GM18861 (cell line): ENCODE results near the gene HSPA14.
A peak's percentile ranks its signal among the peaks of the same experiment; 100 is the strongest.
"Not testable (repeated sequence)": the region's sequence is repeated elsewhere in the genome, so short reads cannot be mapped to it uniquely, and the experiment has no call there.

Source experiments
- ATAC-seq: cut with Tn5 transposase; IDR thresholded peaks from one replicate; pipeline ENCODE4 v1.9.1; 2021; ENCODE audit not compliant: unreplicated experiment

HSPA14 gene

GRCh38 chr10:14837757-14838581 lies at the start of gene HSPA14, which contains the start of the genes CDNF and MSANTD7:
HSPA14 (plus strand) TSS chr10:14838306; CDS start chr10:14838403, 97 bp downstream.
CDNF (minus strand) TSS chr10:14838037; CDS start chr10:14837946, 91 bp downstream.
MSANTD7 (plus strand) TSS chr10:14838306; CDS start chr10:14842285, 3,979 bp downstream.
- ATAC-seq, result peak; percentile 88

- ATAC-seq, result no peak
Observed at GRCh38 chr10:14798636-14799035, 39.5 kb upstream of the HSPA14 start.

GRCh38 chr10:14800397-14800796 lies 37.7 kb upstream of the HSPA14 start:
- no peak for ATAC-seq

GRCh38 chr10:14801723-14802122 lies 36.4 kb upstream of the HSPA14 start:
- ATAC-seq, result no peak

GRCh38 chr10:14803827-14804226 lies 34.3 kb upstream of the HSPA14 start:
- ATAC-seq, result peak; percentile 45

GRCh38 chr10:14806318-14806717 lies 31.8 kb upstream of the HSPA14 start:
- no peak for ATAC-seq

- ATAC-seq, result no peak
Observed at GRCh38 chr10:14810969-14811953, 26.8 kb upstream of the HSPA14 start.

- no peak for ATAC-seq
Observed at GRCh38 chr10:14812271-14812670, 25.8 kb upstream of the HSPA14 start.

GRCh38 chr10:14815681-14816080 lies 22.4 kb upstream of the HSPA14 start:
- ATAC-seq, result no peak

GRCh38 chr10:14816717-14817116 lies 21.4 kb upstream of the HSPA14 start:
- ATAC-seq, result not testable (repeated sequence)

- no peak for ATAC-seq
Observed at GRCh38 chr10:14820010-14820774, 17.9 kb upstream of the HSPA14 start.

GRCh38 chr10:14820775-14821154 lies 17.3 kb upstream of the HSPA14 start:
- no peak for ATAC-seq

GRCh38 chr10:14821635-14822375 lies 16.3 kb upstream of the HSPA14 start:
- no peak for ATAC-seq

- ATAC-seq, result no peak
Observed at GRCh38 chr10:14822879-14823755, 15.0 kb upstream of the HSPA14 start.

GRCh38 chr10:14823966-14824365 lies 14.1 kb upstream of the HSPA14 start:
- no peak for ATAC-seq

- ATAC-seq, result no peak
Observed at GRCh38 chr10:14826076-14826829, 11.9 kb upstream of the HSPA14 start.

- ATAC-seq, result no peak
Observed at GRCh38 chr10:14833106-14833505, 5.0 kb upstream of the HSPA14 start.

- no peak for ATAC-seq
Observed at GRCh38 chr10:14836208-14836607, 1.9 kb upstream of the HSPA14 start.
